HG03108 (cell line): ENCODE results near the gene BAZ2B.

ENCODE experiments used
- ATAC-seq: cut with Tn5 transposase; IDR thresholded peaks from one replicate; pipeline ENCODE4 v1.9.1; 2021; ENCODE audit warnings: moderate library complexity; ENCODE audit not compliant: unreplicated experiment

The BAZ2B gene

GRCh38 chr2:159471340-159471739 is 145.0 kb downstream of the BAZ2B start:
- no peak for ATAC-seq

GRCh38 chr2:159468257-159468656 is 148.1 kb downstream of the BAZ2B start:
- ATAC-seq, result no peak

GRCh38 chr2:159462961-159463360 is 153.4 kb downstream of the BAZ2B start:
- ATAC-seq, result no peak

- ATAC-seq, result no peak
These were observed 154.1 kb downstream of the BAZ2B start for GRCh38 chr2:159462201-159462785.

- no peak for ATAC-seq
These were observed 155.3 kb downstream of the BAZ2B start for GRCh38 chr2:159461076-159461475.

GRCh38 chr2:159460227-159460626 is 156.1 kb downstream of the BAZ2B start:
- no peak for ATAC-seq

- no peak for ATAC-seq
These were observed 157.1 kb downstream of the BAZ2B start for GRCh38 chr2:159459279-159459678.

- no peak for ATAC-seq
These were observed 158.8 kb downstream of the BAZ2B start for GRCh38 chr2:159457589-159457988.

- ATAC-seq, result no peak
These were observed 159.6 kb downstream of the BAZ2B start for GRCh38 chr2:159456500-159457426.

GRCh38 chr2:159455330-159455918 is 160.9 kb downstream of the BAZ2B start:
- ATAC-seq, result no peak

GRCh38 chr2:159454185-159454584 is 162.2 kb downstream of the BAZ2B start:
- no peak for ATAC-seq

- no peak for ATAC-seq
These were observed 166.2 kb downstream of the BAZ2B start for GRCh38 chr2:159450180-159450579.

- no peak for ATAC-seq
These were observed 166.7 kb downstream of the BAZ2B start for GRCh38 chr2:159449504-159450124.

- no peak for ATAC-seq
These were observed 169.5 kb downstream of the BAZ2B start for GRCh38 chr2:159446817-159447216.

- ATAC-seq, result no peak
These were observed 170.1 kb downstream of the BAZ2B start for GRCh38 chr2:159446201-159446600.

GRCh38 chr2:159445307-159445706 is 171.0 kb downstream of the BAZ2B start:
- no peak for ATAC-seq

- no peak for ATAC-seq
These were observed 171.6 kb downstream of the BAZ2B start for GRCh38 chr2:159444754-159445153.

GRCh38 chr2:159442159-159442852 is 174.0 kb downstream of the BAZ2B start:
- ATAC-seq, result no peak

GRCh38 chr2:159441182-159441581 is 175.2 kb downstream of the BAZ2B start:
- no peak for ATAC-seq

- ATAC-seq, result no peak
These were observed 176.9 kb downstream of the BAZ2B start for GRCh38 chr2:159439421-159439820.
